Upper lobe of left lung (tissue), 6 donors: Measurements from ENCODE around the gene VPS13D. TPM values are rescaled to one million over a fixed set of nuclear protein-coding genes. Genes with fewer than 3 reads are reported as not detected.

ENCODE experiments used
- ATAC-seq, 2 donors: fragments of 200-7000 bp; cut with Tn5 transposase; one replicate each; pipeline ENCODE4 v1.9.1; 2022; ENCODE audit warnings: mild to moderate bottlenecking in 2 of 2, moderate library complexity in 2 of 2; ENCODE audit not compliant: low FRiP score in 2 of 2
- DNase-seq, 2 donors: peaks; one replicate each; pipeline ENCODE4 v3.0.0-alpha.2; 2019 to 2020
- H3K27ac ChIP-seq, 4 donors: fragments of 200-600 bp; sonication (generic); one replicate each; pipeline ENCODE4 v1.5.1; 2016 to 2019
- H3K27me3 ChIP-seq, 4 donors: fragments of 200-600 bp; sonication (generic); one replicate each; pipeline ENCODE4 v1.5.1; 2017 to 2019
- H3K36me3 ChIP-seq, 4 donors: fragments of 200-600 bp; sonication (generic); one replicate each; pipeline ENCODE4 v1.5.1; 2016 to 2019
- H3K4me1 ChIP-seq, 4 donors: fragments of 200-600 bp; sonication (generic); one replicate each; pipeline ENCODE4 v1.5.1; 2018 to 2019
- H3K4me3 ChIP-seq, 4 donors: fragments of 200-600 bp; sonication (generic); one replicate each; pipeline ENCODE4 v1.5.1; 2017 to 2019; ENCODE audit warnings: mild to moderate bottlenecking in 2 of 4, moderate library complexity in 1 of 4
- H3K9me3 ChIP-seq, 4 donors: fragments of 200-600 bp; sonication (generic); one replicate each; pipeline ENCODE4 v1.5.1; 2018 to 2019
- CTCF ChIP-seq, 6 experiments: fragments of 450-650 bp in 4 of 6; fragments of 200-600 bp in 2 of 6; sonication (generic) in 2 of 6; IDR thresholded peaks; one replicate each; pipeline ENCODE4 v1.5.1; 2016 to 2019; ENCODE audit warnings: antibody characterized with exemption in 6 of 6
- EP300 ChIP-seq, 4 donors: sonication (generic); formaldehyde crosslinking; IDR thresholded peaks; one replicate each; pipeline ENCODE4 v1.5.1; 2017; ENCODE audit warnings: antibody characterized with exemption in 4 of 4, control low read depth in 2 of 4
- POLR2A ChIP-seq, 4 donors: fragments of 450-650 bp; IDR thresholded peaks; one replicate each; pipeline ENCODE4 v1.5.1; 2016 to 2017; ENCODE audit warnings: antibody characterized with exemption in 4 of 4, mild to moderate bottlenecking in 2 of 4
- POLR2AphosphoS5 ChIP-seq, 2 donors: sonication (generic); formaldehyde crosslinking; IDR thresholded peaks; one replicate each; pipeline ENCODE4 v1.5.1; 2017; ENCODE audit warnings: antibody characterized with exemption in 2 of 2
- WGBS, 2 donors: methylation state at CpG; one replicate each; pipeline ENCODE4 v1.1.5; 2017 to 2018; 5-methylcytosine and 5-hydroxymethylcytosine counted together
- total RNA-seq, 6 donors: library from RNA; depleted of rRNA in 4 of 6; stranded (reverse); fragments of >200 nt in 4 of 6; gene quantifications; one replicate each; pipeline versions ENCODE4 v1.1.0 to v1.2.1, GENCODE V29; 2016 to 2021
- donor health status: DM: no; HTN: no; CAD: no; lungs with moderate emphysema.
- donor health status: DM: no; HTN: yes; CAD: no; lungs with severe emphysema.

Gene VPS13D
- total RNA-seq, 6 donors from 2014 or later = 54.9 to 181 (median 87.9) TPM

GRCh38 chr1:12191242-12192032 is 38.4 kb upstream of the VPS13D start:
- ATAC-seq (no peak), DNase-seq (peak in 1 of 2 donors; percentile 79)
- Histone ChIP-seq H3K4me3 (no peak overlapping the region), H3K36me3 (peaks cover 22 to 64% (median 34%) of the 10 kb centered on the region in 4 donors), H3K27ac (peak overlapping the region in 1 of 4 donors; percentile 26), H3K4me1 (peaks cover 24 to 31% (median 26%) of the 10 kb centered on the region in 4 donors), H3K9me3 (no peaks in the 10 kb centered on the region), H3K27me3 (no peaks in the 10 kb centered on the region)
- WGBS, 2 donors = 90% methylated on average over 42 to 48 of the region's 58 CpGs
- TF ChIP-seq POLR2A (IDR thresholded peaks at IDR 0.05) = no peak
- TF ChIP-seq CTCF (IDR thresholded peaks at IDR 0.05) = no peak
- TF ChIP-seq POLR2AphosphoS5 (IDR thresholded peaks at IDR 0.05) = no peak
- no peak for TF ChIP-seq EP300 (IDR thresholded peaks at IDR 0.05)

GRCh38 chr1:12194666-12195216 is 35.1 kb upstream of the VPS13D start:
- Histone ChIP-seq H3K9me3 (no peaks in the 10 kb centered on the region), H3K4me3 (no peak overlapping the region), H3K4me1 (peaks cover 0 to 8% (median 7%) of the 10 kb centered on the region in 4 donors), H3K27me3 (no peaks in the 10 kb centered on the region), H3K27ac (peak overlapping the region in 3 of 4 donors; percentile 1 to 53 (median 39)), H3K36me3 (peaks cover 25 to 77% (median 37%) of the 10 kb centered on the region in 4 donors)
- peak in 1 of 2 donors; percentile 20 for ATAC-seq
- WGBS, 2 donors = 84 to 89% methylated on average over 11 to 14 of the region's 14 CpGs
- TF ChIP-seq EP300 (IDR thresholded peaks at IDR 0.05) (no peak), CTCF (IDR thresholded peaks at IDR 0.05) (no peak), POLR2AphosphoS5 (IDR thresholded peaks at IDR 0.05) (no peak), POLR2A (IDR thresholded peaks at IDR 0.05) (no peak)
- no peak for DNase-seq

DNA sequence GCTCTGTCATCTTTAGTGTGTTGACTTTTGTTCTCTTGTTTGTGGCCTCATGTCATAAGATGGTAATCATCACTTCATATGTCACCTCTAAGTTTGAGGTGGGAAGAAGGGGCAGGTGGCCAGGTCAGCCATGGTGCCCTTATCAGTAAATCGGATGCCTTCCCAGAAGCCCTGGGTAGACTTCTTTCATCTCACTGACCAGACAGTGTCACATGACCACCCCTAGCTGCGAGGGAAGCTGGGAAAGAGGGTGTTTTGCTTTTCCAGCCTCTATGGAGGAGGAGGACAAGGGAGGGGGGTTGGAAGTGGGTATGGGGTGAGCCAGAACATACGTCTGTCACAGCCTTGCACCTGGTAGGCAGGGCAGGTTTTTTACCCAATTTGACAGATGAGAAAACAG is 34.4 kb upstream of the VPS13D start:
- peak overlapping the region in 1 of 4 donors; percentile 53 for H3K27ac ChIP-seq
- ATAC-seq (no peak), DNase-seq (no peak)
- WGBS, 2 donors = 67 to 72% methylated on average over 3 of the region's 3 CpGs
- no peaks in the 10 kb centered on the region for H3K27me3 ChIP-seq
- H3K9me3 ChIP-seq = no peaks in the 10 kb centered on the region
- H3K36me3 ChIP-seq = peaks cover 25 to 82% (median 42%) of the 10 kb centered on the region in 4 donors
- no peak for TF ChIP-seq EP300 (IDR thresholded peaks at IDR 0.05)
- TF ChIP-seq CTCF (IDR thresholded peaks at IDR 0.05) = no peak
- no peak for TF ChIP-seq POLR2AphosphoS5 (IDR thresholded peaks at IDR 0.05)
- TF ChIP-seq POLR2A (IDR thresholded peaks at IDR 0.05) = no peak
- peaks cover 0 to 8% (median 7%) of the 10 kb centered on the region in 4 donors for H3K4me1 ChIP-seq
- H3K4me3 ChIP-seq = no peak overlapping the region

DNA sequence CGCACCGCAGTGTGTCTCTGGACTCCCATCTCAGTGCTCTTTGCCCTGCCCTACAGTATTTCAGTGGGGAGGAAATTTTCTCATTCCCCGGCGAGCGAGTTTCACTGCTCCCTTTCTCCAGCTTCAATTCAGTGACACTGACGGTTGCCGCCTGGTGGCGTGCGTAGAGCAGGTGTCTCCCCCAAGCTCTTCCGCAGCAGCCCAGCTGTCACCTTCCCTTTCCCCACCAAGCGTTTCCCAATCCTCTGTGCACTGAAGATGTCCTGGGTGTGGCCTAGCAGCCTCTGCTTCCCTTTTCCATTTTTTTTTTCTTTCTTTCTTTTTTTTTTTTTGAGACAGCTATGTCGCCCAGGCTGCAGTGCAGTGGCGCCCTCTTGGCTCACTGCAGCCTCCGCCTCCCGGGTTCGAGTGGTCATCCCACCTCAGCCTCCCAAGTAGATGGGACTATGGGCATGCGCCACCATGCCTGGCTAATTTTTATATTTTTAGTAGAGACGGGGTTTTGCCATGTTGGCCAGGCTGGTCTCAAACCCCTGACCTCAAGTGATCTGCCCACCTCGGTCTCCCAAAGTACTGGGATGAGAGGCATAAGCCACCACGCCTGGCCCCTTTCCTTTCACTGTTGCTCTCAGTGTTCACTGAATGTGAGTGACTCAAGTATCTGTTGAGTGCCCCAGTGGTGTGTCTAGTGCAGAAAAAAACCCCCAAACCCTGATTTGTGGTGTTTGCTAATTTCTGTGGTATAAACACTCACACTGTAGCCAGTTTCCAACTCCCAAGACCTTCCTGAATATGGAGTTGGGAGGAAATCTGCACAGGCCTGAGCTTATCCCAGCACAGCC is 33.0 kb upstream of the VPS13D start:
- DNase-seq (peak in 1 of 2 donors; percentile 80), ATAC-seq (peak; percentile 78 to 86)
- peaks cover 0 to 8% (median 7%) of the 10 kb centered on the region in 4 donors for H3K4me1 ChIP-seq
- no peaks in the 10 kb centered on the region for H3K9me3 ChIP-seq
- WGBS, 2 donors = 56 to 73% methylated on average over 18 to 20 of the region's 20 CpGs
- no peaks in the 10 kb centered on the region for H3K27me3 ChIP-seq
- TF ChIP-seq POLR2A (IDR thresholded peaks at IDR 0.05) (no peak), CTCF (IDR thresholded peaks at IDR 0.05) (peak; percentile 30 to 55 (median 42)), EP300 (IDR thresholded peaks at IDR 0.05) (no peak), POLR2AphosphoS5 (IDR thresholded peaks at IDR 0.05) (peak; percentile 51 to 61)
- H3K27ac ChIP-seq = peak overlapping the region; percentile 18 to 66 (median 53)
- no peak overlapping the region for H3K4me3 ChIP-seq
- peaks cover 20 to 80% (median 43%) of the 10 kb centered on the region in 4 donors for H3K36me3 ChIP-seq
